SK-N-SH treated with all-trans-retinoic acid at 6 μM for 48 hours (cell line): Measurements from ENCODE around the gene ABHD12B.

ENCODE experiments used
- ATAC-seq: fragments of 200-7000 bp; cut with Tn5 transposase; 3 replicates; pipeline ENCODE4 v1.9.1; 2020; ENCODE audit warnings: mild to moderate bottlenecking, moderate library complexity
- ARNTL ChIP-seq: fragments of 450-650 bp; formaldehyde crosslinking; IDR thresholded peaks from 2 replicates; pipeline ENCODE4 v1.5.0; 2020; ENCODE audit warnings: low read depth, mild to moderate bottlenecking, moderate library complexity, borderline replicate concordance
- BACH2 ChIP-seq: fragments of 250-450 bp; sonication (Bioruptor Pico); IDR thresholded peaks from 2 replicates; pipeline ENCODE4 v1.9.0; 2021; ENCODE audit warnings: mild to moderate bottlenecking, borderline replicate concordance
- CSDC2 ChIP-seq: fragments of 250-450 bp; sonication (Bioruptor Pico); IDR thresholded peaks from 2 replicates; pipeline ENCODE4 v1.5.0; 2020; ENCODE audit warnings: mild to moderate bottlenecking, moderate library complexity
- CSRNP3 ChIP-seq: fragments of 250-450 bp; sonication (Bioruptor Pico); IDR thresholded peaks from 2 replicates; pipeline ENCODE4 v1.5.1; 2021; ENCODE audit warnings: mild to moderate bottlenecking, moderate library complexity
- ESRRG ChIP-seq: fragments of 250-450 bp; sonication (Bioruptor Pico); IDR thresholded peaks from 2 replicates; pipeline ENCODE4 v1.6.1; 2021; ENCODE audit warnings: mild to moderate bottlenecking
- GLIS3 ChIP-seq: fragments of 250-450 bp; sonication (Bioruptor Pico); IDR thresholded peaks from 2 replicates; pipeline ENCODE4 v1.5.0; 2020; ENCODE audit warnings: mild to moderate bottlenecking, moderate library complexity
- ISL1 ChIP-seq: fragments of 250-450 bp; sonication (Bioruptor Pico); IDR thresholded peaks from 2 replicates; pipeline ENCODE4 v2.1.2; 2022; ENCODE audit warnings: mild to moderate bottlenecking, moderate library complexity
- OSR1 ChIP-seq: fragments of 250-450 bp; sonication (Bioruptor Pico); IDR thresholded peaks from 2 replicates; pipeline ENCODE4 v1.8.0; 2022; ENCODE audit warnings: moderate library complexity, mild to moderate bottlenecking, inconsistent platforms
- PATZ1 ChIP-seq: fragments of 250-450 bp; sonication (Bioruptor Pico); IDR thresholded peaks from 2 replicates; pipeline ENCODE4 v1.8.0; 2020; ENCODE audit warnings: mild to moderate bottlenecking, moderate library complexity, borderline replicate concordance
- POU6F1 ChIP-seq: fragments of 250-450 bp; sonication (Bioruptor Pico); IDR thresholded peaks from 2 replicates; pipeline ENCODE4 v1.8.0; 2021; ENCODE audit warnings: low read depth, mild to moderate bottlenecking, moderate library complexity, borderline replicate concordance
- PPARA ChIP-seq: fragments of 250-450 bp; sonication (Bioruptor Pico); IDR thresholded peaks from 2 replicates; pipeline ENCODE4 v1.5.0; 2020; ENCODE audit warnings: mild to moderate bottlenecking, borderline replicate concordance
- RARB ChIP-seq: fragments of 250-450 bp; sonication (Bioruptor Pico); IDR thresholded peaks from 2 replicates; pipeline ENCODE4 v1.8.0; 2021; ENCODE audit warnings: mild to moderate bottlenecking, moderate library complexity
- SNAI2 ChIP-seq: fragments of 250-450 bp; sonication (Bioruptor Pico); IDR thresholded peaks from 2 replicates; pipeline ENCODE4 v1.5.0; 2020; ENCODE audit warnings: mild to moderate bottlenecking, moderate library complexity
- TCF4 ChIP-seq: fragments of 250-450 bp; sonication (Bioruptor Pico); IDR thresholded peaks from 2 replicates; pipeline ENCODE4 v1.8.0; 2021; ENCODE audit warnings: mild to moderate bottlenecking, moderate library complexity, borderline replicate concordance
- TOX ChIP-seq: fragments of 250-450 bp; sonication (Bioruptor Pico); IDR thresholded peaks from 2 replicates; pipeline ENCODE4 v1.8.0; 2021; ENCODE audit warnings: mild to moderate bottlenecking, moderate library complexity, borderline replicate concordance
- TSHZ2 ChIP-seq: fragments of 250-450 bp; sonication (Bioruptor Pico); IDR thresholded peaks from 2 replicates; pipeline ENCODE4 v1.5.0; 2020; ENCODE audit warnings: mild to moderate bottlenecking, moderate library complexity
- ZC3H10 ChIP-seq: fragments of 250-450 bp; sonication (Bioruptor Pico); IDR thresholded peaks from 2 replicates; pipeline ENCODE4 v1.5.1; 2021; ENCODE audit warnings: mild to moderate bottlenecking, moderate library complexity
- ZFP3 ChIP-seq: fragments of 250-450 bp; sonication (Bioruptor Pico); IDR thresholded peaks from 2 replicates; pipeline ENCODE4 v1.5.0; 2020; ENCODE audit warnings: mild to moderate bottlenecking, moderate library complexity
- ZFP30 ChIP-seq: fragments of 450-650 bp; formaldehyde crosslinking; IDR thresholded peaks from 2 replicates; pipeline ENCODE4 v1.5.0; 2022; ENCODE audit warnings: mild to moderate bottlenecking, moderate library complexity
- ZNF565 ChIP-seq: fragments of 450-650 bp; formaldehyde crosslinking; conservative IDR thresholded peaks from 2 replicates; pipeline ENCODE4 v1.5.0; 2020; ENCODE audit warnings: low read depth, mild to moderate bottlenecking, moderate library complexity
- ZNF70 ChIP-seq: fragments of 450-650 bp; formaldehyde crosslinking; IDR thresholded peaks from 2 replicates; pipeline ENCODE4 v1.5.0; 2020; ENCODE audit warnings: mild to moderate bottlenecking, moderate library complexity
- ZNF8 ChIP-seq: fragments of 450-650 bp; formaldehyde crosslinking; IDR thresholded peaks from 2 replicates; pipeline ENCODE4 v1.5.0; 2020; ENCODE audit warnings: mild to moderate bottlenecking, moderate library complexity

Gene ABHD12B

GRCh38 chr14:50864946-50865345 lies 6.9 kb upstream of the ABHD12B start:
- no peak for ATAC-seq
- no peak for TF ChIP-seq TOX (CRISPR knock-in tag)
- TF ChIP-seq PATZ1 (CRISPR knock-in tag): no peak
- no peak for TF ChIP-seq ZC3H10
- no peak for TF ChIP-seq ARNTL
- no peak for TF ChIP-seq ISL1 (CRISPR knock-in tag)
- no peak for TF ChIP-seq POU6F1 (CRISPR knock-in tag)
- TF ChIP-seq OSR1: no peak
- TF ChIP-seq ZNF565: no peak
- no peak for TF ChIP-seq ESRRG
- no peak for TF ChIP-seq ZFP3 (CRISPR knock-in tag)
- TF ChIP-seq CSDC2 (CRISPR knock-in tag): no peak
- TF ChIP-seq CSRNP3: no peak
- no peak for TF ChIP-seq TSHZ2 (CRISPR knock-in tag)
- TF ChIP-seq GLIS3 (CRISPR knock-in tag): no peak
- no peak for TF ChIP-seq BACH2 (CRISPR knock-in tag)
- no peak for TF ChIP-seq TCF4 (CRISPR knock-in tag)
- TF ChIP-seq ZNF8 (CRISPR knock-in tag): no peak
- TF ChIP-seq PPARA (CRISPR knock-in tag): no peak
- TF ChIP-seq ZNF70: no peak
- no peak for TF ChIP-seq SNAI2

GRCh38 chr14:50865391-50866076 lies 6.3 kb upstream of the ABHD12B start:
- TF ChIP-seq CSDC2 (CRISPR knock-in tag): no peak
- TF ChIP-seq OSR1: no peak
- TF ChIP-seq, all 23 proteins: peak for 0
- no peak for ATAC-seq

- TF ChIP-seq CSRNP3 (no peak), ZNF565 (no peak), BACH2 (CRISPR knock-in tag) (no peak), POU6F1 (CRISPR knock-in tag) (no peak), ZFP30 (CRISPR knock-in tag) (no peak), ESRRG (no peak), RARB (CRISPR knock-in tag) (no peak)
- TF ChIP-seq, all 23 proteins: peak for 0
- ATAC-seq: no peak
Observed at GRCh38 chr14:50871228-50871627, 625 bp upstream of the ABHD12B start.
